WI38 (cell line): ENCODE measurements around the gene ALDH16A1.

Experiments used
- H3K4me3 ChIP-seq: 2 replicates; pipeline ENCODE4 v1.5.1; 2011; ENCODE audit warnings: low read depth, mild to moderate bottlenecking, control low read depth, low read length
- CTCF ChIP-seq: IDR thresholded peaks from 2 replicates; pipeline ENCODE4 v1.5.1; 2012; ENCODE audit warnings: low read depth, mild to moderate bottlenecking, control low read depth, low read length

The ALDH16A1 gene

GRCh38 chr19:49411681-49412326, 41.2 kb upstream of the ALDH16A1 start:
- TF ChIP-seq CTCF: no peak

GRCh38 chr19:49413348-49413747, 39.7 kb upstream of the ALDH16A1 start:
- no peak overlapping the region for H3K4me3 ChIP-seq
- no peak for TF ChIP-seq CTCF

More at GRCh38 chr19:49411681-49412326, 41.2 kb upstream of the ALDH16A1 start:
- H3K4me3 ChIP-seq: no peak overlapping the region

- H3K4me3 ChIP-seq: no peak overlapping the region
- no peak for TF ChIP-seq CTCF
These were observed 38.8 kb upstream of the ALDH16A1 start for GRCh38 chr19:49414256-49414655.

- no peak overlapping the region for H3K4me3 ChIP-seq
- no peak for TF ChIP-seq CTCF
These were observed 37.8 kb upstream of the ALDH16A1 start for GRCh38 chr19:49415102-49415809.

GRCh38 chr19:49415810-49416200, 37.2 kb upstream of the ALDH16A1 start:
- no peak overlapping the region for H3K4me3 ChIP-seq
- TF ChIP-seq CTCF: no peak

- H3K4me3 ChIP-seq: no peak overlapping the region
- no peak for TF ChIP-seq CTCF
These were observed 35.9 kb upstream of the ALDH16A1 start for GRCh38 chr19:49417088-49417487.

- no peak overlapping the region for H3K4me3 ChIP-seq
These were observed 34.5 kb upstream of the ALDH16A1 start for GRCh38 chr19:49418511-49418910.

More at GRCh38 chr19:49418511-49418910, 34.5 kb upstream of the ALDH16A1 start:
- no peak for TF ChIP-seq CTCF
